Nucleus accumbens (tissue), 56 donors: ENCODE measurements around the gene STPG2.

ENCODE experiments used
- DNase-seq, 56 donors: peaks; one replicate each; lab custom pipeline; 2025; lab: John Stamatoyannopoulos, UW

Gene STPG2

DNA sequence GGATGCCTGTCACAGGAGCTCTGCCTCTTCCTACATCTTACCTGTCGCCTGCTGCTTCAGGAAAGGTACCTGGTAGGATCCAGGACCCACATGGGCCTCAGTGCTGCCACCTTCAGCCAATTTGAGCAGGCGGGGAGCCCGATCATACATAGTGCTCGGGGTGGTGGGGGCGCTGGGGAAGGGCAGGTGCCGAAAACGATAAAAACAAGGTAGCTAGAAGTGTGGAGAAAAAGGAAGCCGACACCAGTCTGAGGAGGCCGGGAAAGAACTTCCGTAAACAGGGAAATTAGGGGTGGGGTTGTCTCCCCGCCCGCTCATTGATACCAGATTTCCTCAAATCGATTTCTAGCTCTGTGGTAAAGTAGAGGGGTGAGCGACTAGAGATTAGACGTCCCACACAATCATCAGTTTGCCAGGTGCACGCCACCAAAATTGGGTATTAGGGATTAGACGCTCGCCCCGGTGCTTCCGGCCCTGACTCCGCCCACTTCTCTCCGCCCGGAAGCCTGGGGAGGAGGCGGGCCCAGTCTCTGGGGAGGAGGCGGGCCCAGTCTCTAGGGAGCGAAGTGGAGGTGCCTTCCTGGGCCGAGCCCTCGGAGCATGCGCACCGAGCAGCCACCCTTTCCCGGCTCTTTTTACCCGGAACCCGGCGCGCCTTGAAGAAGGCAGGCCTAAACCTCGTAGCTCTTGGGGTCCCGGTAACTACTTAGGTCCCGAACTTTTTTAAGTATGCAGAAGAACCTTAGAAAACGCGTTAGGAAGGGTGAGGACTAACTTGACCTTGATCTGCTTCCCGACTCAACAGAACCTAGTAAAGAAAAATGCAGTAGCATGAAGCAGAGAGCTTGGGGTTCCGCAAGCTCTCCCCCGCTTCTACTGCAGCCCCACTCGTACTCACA lies at the start of gene STPG2:
Gene STPG2, minus strand, starts transcription at position 476 of the 899 bp plus-strand sequence.
- peak; percentile 43 to 96 (median 89) for DNase-seq

DNA sequence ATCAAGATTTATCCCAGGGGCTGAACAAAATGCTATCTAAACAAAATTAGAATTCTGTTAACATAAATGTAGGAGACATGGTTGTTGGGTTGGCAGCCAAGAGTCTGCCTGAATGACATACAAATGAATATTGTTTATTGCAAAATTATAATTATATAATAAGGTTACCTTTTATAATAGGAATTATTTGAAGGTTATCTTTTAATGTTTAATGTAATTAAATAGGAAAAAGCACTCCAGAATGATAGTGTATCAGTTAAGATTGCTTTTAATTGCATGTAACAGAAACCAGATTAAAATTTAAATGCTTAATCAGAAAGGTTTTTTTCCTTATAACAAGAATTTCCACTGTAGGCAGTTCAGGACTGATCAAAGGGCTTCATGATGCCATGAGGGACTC lies 42.0 kb upstream of the STPG2 start:
- no peak for DNase-seq

DNA sequence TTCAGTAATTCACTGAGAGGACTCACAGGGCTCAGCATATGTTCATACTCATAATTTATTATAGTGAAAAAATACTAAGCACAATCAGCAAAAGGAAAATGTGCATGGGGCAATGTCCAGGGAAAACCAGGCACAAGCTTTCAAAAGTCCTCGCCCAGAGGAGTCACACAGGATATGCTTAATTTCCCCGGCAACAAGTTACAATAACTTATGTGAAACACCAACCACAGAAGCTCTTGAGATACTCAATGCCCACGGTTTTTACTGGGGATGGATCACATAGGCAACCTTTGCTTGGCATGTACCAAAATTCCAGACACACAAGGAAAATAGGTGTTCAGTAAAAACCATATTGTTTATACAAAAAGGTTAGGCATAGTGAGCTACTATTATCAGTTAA lies 38.5 kb upstream of the STPG2 start:
- no peak for DNase-seq

DNA sequence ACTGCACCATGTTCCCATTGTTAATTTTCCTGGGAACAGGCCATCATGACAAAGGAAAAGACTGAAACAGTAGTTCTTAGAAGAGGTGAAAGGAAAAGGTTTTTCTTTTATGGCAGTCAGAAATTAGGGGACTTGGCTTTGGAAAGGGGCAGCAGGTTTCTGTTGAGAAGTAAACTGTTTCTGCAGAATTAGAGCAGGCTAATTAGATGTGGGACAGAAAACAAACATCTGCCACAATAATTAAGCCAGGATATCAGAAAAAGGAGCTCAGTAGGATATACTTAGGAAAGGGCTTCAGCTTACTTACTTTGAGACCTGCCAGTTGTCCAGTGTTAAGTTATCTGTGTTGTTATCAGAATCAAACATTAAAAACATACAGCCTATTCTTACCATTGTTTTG lies 36.7 kb upstream of the STPG2 start:
- no peak for DNase-seq

DNA sequence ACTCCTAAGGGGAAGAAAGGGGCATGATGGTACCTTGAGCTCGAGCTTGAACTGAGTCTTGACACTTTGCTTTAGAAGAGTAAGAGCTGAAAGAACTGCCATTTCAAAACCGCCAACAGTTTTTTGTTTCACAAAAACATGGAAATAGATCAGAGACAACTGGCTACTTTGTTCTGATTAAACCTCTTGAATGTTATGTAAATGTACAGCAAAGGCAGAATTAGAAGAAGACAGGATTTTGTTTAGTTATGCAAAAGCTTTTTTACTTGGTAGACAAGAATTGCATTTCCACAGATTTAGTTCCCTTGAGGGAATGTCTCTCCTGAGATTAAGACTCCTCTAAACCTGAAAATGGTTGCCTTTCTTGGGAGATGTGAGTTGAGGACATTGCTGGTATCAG lies 33.3 kb upstream of the STPG2 start:
- DNase-seq, result no peak

DNA sequence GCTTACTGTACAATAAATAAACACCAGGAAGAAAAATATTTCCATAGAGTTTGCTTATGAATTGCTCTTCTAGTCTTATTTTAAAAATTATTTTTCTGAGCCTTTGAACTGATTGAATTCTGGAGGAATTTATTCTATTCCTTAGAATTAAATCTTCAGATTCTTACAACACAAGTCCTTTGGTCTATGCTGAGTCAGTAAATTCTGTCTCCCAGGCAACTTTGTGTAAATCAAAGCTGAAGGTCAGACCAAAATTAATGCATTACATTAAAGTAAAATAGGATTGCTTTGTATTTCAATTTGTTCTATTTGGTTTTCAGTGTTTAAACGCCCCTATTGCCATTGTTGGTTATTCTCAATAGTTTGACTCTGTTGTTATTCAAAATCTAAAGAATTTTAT lies 26.8 kb upstream of the STPG2 start:
- no peak for DNase-seq

DNA sequence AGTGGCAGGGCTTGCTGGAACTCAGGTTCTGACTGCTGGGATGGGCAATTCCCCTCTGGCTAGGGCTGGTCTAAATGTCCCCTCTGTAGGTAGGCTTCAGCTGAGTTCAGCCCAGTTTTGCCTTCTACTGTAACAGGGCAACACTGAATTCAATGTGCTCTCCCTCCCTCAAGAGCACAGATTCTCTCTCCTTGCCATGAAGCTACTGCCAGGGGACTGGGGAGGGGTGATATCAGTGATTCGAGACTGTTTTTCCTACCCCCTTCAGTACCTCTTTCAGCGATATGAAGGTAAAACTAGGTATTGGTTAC lies 23.4 kb upstream of the STPG2 start:
- DNase-seq, result no peak

DNA sequence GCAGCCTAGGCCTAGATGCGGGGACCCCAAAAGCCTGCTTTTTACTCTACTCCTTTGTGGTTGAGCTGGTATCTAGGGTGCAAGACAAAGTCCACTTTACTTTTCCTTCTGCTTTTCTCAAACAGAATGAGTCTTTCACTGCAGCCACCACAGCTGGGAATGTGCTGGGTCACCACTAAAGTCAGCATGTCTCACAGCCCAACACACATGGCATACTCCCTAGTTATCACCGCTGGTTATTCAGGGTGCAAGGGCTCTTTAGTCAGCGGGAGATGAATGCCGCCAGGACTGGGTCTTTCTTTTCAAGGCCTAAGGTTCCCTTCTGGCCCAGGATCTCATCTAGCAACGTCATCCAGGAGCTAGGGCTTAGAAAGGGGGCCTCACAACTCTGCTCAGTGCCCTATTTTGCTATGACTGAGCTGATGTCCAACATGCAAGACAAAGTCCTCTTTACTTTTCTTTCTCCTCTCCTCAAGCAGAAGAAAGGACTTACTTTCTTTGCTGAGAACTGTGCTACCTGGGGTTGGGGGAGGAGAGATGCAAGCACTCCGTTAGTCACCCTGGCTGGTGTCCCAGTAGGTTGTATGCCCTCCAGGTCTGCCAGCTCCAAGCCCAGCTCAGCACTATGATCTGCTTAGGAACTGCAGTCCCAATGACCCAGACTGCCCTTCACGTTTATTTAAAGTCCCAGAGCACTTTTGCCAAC lies 22.9 kb upstream of the STPG2 start:
- peak in 3 of 56 donors; percentile 2 to 25 (median 2) for DNase-seq

DNA sequence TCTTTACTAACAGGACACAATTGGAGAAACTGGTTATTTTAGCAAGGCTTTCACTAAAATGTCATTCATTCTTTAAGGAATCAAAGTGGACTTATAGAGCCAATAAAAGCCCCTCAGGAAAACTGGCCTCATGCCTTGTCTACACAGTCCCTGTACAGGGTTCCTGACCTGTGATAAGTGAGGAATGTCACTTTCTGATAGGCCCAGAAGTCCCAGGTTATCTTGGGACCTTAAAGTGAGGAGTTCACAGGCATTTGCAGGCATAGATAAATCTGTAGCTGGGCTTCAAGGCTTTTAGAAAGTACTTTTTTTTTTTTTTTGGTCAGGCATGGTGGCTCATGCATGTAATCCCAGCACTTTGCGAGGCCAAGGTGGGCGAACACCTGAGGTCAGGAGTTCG lies 19.4 kb upstream of the STPG2 start:
- no peak for DNase-seq

DNA sequence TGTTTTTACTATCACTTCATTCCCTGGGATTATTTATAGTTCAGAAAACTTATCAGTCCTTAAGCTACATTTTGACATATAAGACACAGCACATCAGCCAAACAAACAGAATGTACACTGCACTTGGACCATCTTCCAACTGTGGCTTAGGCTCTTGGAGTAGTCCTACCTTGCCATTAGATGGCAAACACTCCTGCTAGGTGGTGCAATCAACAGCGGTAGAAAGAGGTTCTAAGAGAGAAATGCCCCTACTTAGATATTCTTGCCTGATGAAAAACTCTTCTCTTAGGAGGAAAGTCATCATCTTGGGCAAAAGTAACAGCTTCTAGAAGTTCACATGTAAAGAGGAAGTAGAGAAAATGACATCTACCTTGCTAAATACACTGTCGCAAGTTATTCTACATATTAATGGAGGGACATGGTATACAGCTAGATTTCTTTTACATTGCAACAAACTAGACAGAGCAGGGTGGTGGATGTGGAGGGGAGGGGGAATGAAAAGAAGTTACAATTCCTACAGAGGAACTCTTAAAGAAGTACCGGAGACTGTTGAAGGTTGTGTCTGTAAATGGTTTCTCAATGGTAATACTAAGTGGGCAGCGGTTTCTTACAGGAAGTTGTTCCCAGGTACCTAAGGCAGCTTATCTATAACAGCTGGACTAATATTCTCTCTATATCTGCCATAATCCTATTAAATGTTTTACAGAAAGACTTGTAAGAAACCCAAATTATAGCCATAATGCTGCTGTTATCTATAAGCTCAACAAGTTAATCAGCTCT lies 8.1 kb upstream of the STPG2 start:
- DNase-seq, result no peak

DNA sequence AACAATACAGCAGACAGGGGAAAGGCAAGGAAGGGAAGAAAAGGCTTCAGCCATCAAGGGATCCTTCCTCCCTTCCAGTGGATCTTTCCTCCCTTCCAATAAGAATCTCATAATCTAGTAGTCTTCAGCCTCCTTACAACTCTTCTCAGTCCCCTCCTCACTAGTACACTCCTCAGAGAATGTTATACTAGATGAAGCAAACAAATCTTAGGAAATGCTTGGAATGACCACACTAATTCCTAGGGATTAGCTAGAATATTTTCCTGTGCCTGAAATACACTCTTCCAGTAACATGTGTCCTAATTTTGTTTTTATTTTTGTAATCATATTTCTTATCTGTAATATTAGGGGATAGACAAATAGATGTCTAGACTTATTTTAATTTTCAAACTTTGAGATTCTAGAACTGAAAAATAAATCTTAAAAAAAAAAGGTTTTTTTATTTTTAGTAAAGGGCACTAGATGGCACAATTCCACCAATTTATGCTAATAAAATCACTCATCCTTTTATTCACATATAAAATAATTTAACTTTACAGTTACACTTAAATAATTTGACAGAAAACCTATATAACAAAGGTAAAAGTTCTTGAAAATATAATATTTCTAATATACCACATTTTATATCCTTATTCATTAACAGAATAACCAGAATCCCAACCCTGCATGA lies 7.0 kb upstream of the STPG2 start:
- no peak for DNase-seq

DNA sequence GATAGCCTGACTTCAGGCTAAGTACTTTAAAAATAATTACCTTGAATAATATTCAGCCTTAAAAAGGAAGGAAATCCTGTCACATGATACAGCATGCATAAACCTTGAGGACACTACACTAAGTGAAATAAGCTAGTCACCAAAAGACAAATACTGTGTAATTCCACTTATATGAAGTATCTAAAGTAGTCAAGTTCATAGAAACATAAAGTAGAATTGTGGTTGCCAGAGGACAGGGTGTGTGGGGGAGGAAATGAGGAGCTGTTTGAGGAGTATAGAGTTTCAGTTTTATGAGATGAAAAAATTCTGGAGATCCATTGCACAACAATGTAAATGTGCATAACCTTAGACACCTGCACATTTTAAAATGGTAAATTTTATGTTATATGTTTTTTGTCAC lies 5.6 kb upstream of the STPG2 start:
- DNase-seq, result no peak

DNA sequence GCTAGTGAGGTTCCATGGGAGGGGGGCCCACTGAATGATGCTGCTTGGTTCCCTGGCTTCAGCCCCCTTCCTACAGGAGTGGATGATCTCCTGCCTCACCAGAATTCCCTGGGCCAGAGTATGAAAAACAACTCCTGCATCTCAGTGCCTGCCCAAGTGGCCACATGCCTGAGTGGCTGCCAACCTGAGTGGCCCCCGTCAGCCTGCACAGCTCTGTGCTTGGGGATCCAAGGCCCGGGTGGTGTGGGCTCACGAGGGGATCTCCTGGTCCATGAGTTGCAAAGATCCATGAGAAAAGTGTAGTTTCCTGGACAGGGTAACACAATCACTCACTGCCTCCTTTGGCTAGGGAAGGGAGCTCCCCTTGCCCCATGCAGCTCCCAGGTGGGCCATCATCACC lies 17.1 kb downstream of the STPG2 start:
- no peak for DNase-seq

DNA sequence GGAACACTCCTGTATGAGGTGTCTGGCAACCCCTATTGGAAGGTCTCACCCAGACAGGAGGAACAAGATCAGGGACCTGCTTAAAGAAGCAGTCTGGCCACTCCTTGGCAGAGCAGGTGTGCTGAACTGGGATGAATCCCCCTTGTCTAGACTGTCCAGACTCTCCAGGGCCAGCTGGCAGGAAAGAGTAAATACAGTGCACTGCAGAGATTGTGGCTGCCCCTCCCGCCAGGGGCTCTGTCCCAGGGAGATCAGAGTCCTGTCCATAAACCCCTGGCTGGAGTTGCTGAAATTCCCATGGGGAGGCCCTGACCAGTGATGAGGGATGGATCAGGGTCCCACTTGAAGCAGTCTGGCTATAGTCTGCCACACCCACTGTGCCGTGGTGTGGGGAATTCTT lies 17.7 kb downstream of the STPG2 start:
- no peak for DNase-seq

DNA sequence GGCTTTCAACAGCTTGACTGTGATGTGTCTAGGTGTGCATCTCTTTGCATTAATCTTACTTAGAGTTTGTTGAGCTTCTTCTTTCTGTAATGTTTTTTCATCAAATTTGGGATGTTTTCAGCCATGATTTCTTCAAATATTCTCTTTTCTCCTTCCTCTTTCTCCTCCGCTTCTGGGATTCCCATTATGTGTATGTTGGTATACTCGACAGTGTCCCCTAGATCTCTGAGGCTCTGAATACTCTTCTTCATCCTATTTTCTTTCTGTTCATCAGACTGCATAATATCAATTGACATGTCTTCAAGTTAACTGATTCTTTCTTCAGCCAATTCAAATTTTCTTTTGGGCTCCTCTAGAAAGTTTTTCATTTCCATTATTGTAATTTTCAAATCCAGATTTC lies 25.9 kb downstream of the STPG2 start:
- no peak for DNase-seq

DNA sequence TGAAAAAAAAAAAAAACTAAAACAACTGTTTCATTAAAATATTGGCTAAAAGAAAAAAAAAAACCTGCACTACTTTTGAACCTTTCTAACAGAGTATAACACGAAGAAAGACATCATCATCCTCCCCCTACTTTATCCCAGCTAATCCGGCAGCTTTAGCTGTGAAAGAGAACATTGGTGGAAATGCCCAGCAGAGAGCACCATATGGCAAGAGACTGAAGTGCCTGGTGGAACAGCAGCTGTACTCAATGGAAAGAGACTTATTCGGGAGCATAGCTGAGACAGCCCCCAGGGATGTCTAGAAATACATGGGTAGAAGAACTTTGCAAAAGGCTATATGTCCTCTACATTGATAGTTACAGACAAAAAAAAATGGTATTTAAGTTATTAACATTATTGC lies 30.3 kb downstream of the STPG2 start:
- peak in 20 of 56 donors; percentile 0 to 45 (median 10) for DNase-seq

DNA sequence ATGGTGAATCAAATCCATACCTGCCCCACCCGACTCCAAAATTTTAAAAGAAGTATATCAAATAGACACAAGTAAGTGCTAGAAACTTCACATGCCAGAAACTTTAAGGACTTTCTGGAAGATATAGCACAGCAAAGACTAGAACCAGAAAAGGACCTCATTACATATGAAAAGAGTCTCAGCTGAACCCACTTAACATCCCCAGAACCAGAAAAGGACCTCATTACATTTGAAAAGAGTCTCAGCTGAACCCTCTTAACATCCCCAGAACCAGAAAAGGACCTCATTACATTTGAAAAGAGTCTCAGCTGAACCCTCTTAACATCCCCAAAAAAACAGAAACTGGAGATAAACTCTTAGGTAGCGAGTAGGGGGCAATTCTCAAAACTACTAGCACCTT lies 32.3 kb downstream of the STPG2 start:
- DNase-seq, result no peak

DNA sequence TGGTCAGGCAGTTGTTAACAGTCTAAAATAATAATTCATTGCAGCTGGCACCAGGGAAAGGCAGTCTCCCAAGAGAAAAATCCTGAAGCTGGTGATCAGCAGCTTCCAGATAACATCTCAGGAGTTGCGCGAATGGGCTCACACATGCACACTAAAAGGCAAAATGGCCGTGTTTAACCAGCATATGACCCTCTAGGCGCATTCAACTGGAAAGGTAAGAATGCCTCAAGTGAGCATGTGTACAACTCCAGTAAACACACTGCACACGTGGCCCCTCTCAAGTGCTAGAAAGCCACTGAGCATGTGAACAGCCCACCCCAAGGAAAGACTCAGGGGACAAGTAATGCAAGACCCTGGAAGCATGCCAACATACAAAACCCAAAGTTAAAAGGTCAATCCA lies 33.1 kb downstream of the STPG2 start:
- no peak for DNase-seq

DNA sequence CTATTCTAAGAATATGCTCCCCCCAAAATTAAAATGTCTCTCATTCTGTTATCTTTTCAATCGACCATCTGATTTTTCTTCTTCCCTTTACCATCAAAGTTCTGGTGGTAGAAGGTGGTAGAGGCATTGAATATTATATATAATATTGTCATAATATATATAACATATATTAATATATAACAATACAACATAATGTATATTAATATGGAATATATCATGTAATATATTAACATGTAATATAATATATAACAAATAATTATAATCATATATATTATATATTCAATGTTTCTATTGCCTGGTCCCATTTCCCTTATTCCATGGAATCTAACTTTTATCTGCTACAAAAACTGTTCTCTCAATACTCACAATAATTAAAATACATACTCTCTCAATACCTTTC lies 40.6 kb downstream of the STPG2 start:
- no peak for DNase-seq

DNA sequence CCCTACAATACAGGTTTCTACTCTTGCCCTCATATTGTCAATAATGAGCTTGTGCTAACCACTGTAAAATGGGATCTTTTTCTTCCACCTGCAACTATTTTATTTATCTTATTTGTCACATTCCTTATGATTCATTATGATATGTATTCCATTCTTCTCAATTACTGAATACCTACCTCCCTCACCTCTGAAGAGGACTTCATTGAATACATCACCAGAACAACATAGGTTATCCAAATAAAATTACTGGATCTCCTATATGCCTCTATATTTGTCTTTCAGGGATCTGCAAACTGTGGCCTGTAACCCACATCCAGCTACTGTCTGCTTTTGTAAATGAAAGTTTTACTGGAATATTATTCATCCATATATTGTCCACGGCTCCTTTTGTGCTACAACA lies 41.3 kb downstream of the STPG2 start:
- DNase-seq, result no peak

DNA sequence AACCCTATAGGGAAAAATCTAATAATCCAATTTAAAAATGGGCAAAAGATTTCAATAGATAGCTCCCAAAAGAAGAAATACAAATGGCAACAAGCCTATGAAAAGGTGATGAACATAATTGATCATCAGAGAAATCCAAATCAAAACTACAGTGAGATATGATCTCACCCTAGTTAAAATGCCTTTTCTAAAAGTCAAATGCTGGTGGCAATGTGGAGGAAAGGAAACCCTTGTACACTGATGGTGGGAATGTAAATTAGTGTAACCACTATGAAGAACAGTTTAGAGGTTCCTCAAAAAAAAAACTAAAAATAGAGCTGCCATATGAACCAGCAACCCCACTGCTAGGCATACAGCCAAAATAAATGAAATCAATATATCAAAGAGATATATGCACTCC lies 44.5 kb downstream of the STPG2 start:
- DNase-seq, result no peak
